HG02798 (cell line): ENCODE measurements around the gene EXD2.
"Not testable (repeated sequence)": the region's sequence is repeated elsewhere in the genome, so short reads cannot be mapped to it uniquely, and the experiment has no call there.

Experiments
- ATAC-seq: cut with Tn5 transposase; IDR thresholded peaks from one replicate; pipeline ENCODE4 v1.9.1; 2021; ENCODE audit warnings: mild to moderate bottlenecking; ENCODE audit not compliant: unreplicated experiment, poor library complexity

Gene EXD2

DNA sequence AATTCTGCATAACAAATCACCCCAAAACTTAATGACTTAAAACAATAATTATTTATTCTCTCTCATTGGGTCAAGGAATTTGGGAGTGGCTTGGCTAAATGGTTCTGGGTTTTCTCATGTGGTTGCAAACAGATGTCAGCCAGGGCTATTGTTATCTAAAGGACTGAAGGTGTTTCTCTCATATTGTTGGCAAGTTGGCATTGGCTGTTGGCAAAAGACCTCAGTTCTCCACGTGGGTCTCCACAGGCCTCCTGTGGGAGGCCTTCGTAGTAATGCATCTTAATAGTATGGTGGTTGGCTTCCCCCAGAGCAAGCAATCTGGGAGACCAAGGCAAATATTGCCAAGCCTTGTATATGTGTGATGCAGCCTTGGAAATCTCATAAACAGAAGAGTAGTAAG, 83.0 kb downstream of the EXD2 start:
- ATAC-seq, result no peak

DNA sequence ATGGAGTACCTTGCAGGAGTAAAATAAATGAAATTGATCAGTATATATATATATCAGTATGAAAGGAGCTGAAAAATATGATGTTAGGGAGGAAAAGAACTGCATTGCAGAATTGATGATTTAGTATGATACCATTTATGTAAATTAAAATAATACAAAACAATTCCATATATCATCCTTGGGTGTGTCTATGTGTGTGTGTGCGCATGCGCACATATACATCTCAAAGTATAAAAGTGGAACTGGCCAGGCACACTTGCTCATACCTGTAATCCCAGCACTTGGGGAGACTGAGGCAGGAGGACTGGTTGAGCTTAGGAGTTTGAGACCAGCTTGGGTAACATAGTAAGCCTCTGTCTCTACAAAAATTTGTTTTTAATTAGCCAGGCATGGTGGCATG, 84.0 kb downstream of the EXD2 start:
- ATAC-seq, result no peak

DNA sequence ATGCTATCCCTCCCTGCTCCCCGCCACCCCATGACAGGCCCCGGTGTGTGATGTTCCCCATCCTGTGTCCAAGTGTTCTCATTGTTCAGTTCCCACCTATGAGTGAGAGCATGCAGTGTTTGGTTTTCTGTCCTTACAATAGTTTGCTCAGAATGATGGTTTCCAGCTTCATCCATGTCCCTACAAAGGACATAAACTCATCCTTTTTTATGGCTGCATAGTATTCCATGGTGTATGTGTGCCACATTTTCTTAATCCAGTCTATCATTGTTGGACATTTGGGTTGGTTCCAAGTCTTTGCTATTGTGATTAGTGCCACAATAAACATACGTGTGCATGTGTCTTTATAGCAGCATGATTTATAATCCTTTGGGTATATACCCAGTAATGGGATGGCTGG, 86.1 kb downstream of the EXD2 start:
- not testable (repeated sequence) for ATAC-seq

DNA sequence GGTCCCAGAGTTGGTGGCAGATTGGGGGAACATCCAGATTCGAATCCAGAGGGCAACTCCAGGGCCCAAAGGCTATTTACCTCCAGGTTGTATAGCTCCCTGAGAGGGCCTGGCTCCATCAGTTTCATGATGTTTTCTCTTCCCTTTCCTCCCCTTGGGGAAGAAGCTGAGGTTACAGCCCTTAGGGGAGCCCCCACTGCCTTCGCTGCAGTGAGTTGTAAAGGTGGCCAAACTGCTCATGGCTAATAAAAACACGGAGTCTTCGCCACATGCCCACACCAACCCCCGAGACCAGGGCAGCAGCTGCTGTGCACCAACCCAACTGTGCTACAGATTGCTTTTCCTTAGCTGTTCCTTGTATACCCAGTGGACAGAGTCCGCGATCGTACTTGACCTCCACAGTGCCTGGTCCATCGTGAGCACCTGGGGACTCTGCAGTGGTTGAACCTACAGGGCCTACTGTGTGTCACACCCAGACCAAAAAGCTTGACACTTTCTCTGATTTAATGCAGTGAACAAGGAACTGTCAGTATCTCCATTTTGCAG, 89.5 kb downstream of the EXD2 start:
- no peak for ATAC-seq

DNA sequence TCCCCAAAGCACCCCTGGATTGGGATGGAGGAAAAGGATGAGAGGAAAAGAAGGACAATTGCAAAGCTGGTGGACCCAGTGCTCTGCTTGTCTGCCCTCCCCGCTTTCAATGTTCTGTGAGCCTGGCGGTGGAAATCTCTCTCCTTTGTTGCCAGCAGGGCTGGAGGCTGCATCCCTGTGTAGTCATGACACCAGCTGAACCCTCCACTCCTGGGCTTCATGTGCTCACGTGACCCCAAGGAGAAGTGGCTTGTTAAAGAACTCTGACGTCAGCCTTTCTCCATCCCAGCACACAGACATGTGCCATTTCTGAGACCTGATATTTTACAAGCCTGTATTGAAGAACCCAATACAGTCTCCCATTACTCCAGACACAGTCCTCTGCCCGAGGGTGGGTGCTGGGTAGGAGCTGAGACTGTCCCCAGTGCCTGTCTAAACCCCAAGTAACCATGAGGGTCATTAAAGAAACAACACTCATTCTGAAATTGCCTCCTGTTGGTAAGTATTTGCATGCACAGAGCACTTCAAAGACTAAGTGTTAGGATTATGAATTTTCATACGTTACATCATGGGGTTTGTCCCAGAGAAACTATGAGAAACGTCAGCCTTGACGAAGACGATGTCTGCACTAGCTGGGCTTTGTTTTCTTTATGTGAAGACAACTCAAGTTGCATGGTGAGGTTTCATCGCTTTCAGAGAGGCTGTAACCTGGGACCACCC, 90.3 kb downstream of the EXD2 start:
- ATAC-seq, result peak; percentile 67

DNA sequence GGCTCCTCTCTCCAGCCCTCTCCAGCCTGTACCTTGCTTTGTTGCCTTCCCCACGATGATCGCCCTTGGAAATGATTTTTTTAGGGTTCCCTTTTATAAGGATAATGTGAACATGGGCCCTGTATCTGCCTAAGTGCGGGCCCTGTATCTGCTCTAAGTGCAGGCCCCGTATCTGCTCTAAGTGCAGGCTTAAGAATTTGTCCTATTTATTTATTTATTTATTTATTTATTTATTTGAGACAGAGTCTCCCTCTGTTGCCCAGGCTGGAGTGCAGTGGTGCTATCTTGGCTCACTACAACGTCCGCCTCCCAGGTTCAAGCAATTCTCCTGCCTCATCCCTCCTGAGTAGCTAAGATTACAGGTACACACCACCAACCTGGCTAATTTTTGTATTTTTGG, 91.2 kb downstream of the EXD2 start:
- no peak for ATAC-seq

DNA sequence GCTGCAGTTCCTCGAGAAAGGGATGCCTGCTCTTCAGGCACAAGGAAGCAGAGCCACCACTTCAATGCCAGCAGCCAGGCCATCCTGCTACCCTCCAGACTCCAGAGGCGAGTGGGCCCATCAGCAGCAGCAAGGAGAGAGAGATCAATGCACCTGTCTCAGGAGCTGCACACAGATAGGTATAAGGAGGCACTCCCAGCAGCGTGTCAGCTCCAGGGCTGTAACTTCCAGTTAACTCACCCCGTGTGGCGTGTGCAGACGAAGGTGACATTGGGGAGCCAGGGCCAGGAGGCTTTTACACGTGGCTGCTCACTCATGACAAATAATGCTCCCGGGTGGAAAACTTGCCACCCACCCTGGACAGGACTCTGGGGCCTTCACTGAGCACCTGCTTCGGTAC, 92.9 kb downstream of the EXD2 start:
- no peak for ATAC-seq

DNA sequence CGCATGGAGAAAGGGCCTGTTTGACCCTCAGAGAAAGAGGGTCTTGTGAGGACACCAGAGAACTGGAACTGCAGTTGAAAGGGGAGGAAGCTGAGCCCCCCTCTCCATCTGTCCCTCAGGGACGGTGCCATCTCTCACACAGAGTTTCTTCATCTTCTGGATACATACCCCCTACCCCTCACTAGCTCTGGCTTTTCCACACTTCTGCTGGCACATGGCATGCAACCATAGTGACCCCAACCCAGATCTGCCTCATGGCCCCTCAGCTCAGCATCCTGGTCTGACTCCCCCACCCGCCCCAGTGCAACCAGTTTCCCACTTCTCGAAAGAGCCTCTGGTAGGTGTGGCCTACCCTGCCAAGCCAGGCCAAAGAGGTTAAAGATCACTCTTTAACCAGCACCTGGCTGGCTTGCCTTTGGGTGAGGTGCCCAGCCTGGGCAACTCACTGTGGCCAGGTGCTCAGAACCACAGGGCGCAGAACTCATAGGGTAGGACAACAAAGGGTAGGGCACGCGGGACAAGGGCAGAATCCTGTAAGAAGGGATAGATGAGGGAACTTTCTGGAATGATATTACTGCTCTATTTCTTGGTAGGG, 94.5 kb downstream of the EXD2 start:
- no peak for ATAC-seq

DNA sequence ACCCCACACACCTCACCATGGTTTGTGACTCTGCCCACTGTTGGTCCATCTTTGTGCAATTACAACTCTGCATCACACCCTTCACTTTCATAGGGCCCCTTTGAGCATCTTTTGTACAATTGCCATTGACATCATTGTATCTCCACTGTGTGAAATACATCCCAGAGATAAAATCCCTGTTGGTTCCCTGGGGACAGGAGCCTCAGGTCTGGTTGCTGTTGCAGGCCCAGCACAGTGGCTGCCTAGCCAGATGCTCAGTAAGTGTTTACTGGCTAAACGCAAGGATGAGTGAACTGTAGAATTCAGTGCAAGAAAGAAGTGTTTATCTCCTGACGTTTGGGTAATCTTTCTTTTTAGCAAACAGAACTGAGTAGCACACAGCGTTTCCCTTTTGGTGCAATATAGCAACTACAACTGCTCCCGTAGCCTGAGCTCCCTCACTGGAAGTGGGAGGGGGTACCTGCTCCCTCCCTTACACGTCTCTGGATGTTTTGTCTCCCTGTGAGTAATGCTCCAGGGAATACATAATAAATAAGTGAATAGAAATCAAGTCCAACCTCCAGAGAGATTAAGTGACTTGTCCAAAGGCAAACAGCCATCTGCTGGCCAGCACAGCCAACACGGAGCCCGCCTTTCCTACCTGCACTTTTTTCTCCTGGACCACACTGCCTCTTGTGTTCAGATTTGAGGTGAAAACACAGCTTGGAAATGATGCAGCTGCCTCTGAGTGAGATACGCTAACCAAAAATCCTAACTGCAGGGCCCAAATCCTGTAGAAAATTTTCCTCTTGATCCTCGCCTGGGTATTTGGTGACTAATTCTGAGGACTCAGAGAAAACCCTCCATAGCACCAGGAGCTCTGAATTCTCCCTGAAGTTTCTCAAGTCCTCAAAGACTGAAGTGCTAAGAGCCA, 96.1 kb downstream of the EXD2 start:
- no peak for ATAC-seq

DNA sequence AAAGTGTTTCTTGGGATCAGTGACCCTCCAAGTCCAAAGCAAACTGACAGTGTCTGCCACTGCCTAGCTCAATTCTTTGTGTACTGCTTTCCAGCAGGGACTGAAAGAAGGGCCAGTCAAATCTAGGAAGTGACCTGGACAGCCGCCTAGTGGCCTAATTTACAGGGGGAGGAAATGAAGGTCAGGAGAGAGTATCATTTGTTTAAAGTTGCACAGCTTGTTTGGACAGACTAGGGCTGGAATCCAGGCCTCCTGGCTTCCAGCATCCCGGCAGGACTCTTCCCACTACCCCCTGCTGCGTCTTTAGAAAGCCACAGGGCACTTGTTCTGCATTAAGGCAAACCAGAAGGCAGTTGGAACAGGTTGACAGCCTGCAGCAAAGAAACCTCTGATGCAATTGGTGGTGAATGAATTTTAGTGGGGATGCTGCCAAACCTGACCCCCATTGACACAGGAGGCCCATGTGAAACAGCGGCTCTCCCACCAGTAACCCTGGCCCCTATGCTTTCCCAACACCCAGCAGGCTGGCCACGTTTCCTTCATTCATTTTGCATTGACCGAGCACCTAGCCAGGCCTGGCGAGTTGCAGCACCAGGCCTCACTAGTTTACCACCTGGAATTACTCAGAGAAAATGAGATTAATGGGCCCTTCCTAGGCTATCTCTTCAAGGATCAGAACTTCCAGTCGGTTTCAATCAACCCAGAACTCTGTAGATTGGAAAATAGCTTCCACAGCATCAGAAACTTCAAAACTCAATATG, 96.9 kb downstream of the EXD2 start:
- no peak for ATAC-seq

DNA sequence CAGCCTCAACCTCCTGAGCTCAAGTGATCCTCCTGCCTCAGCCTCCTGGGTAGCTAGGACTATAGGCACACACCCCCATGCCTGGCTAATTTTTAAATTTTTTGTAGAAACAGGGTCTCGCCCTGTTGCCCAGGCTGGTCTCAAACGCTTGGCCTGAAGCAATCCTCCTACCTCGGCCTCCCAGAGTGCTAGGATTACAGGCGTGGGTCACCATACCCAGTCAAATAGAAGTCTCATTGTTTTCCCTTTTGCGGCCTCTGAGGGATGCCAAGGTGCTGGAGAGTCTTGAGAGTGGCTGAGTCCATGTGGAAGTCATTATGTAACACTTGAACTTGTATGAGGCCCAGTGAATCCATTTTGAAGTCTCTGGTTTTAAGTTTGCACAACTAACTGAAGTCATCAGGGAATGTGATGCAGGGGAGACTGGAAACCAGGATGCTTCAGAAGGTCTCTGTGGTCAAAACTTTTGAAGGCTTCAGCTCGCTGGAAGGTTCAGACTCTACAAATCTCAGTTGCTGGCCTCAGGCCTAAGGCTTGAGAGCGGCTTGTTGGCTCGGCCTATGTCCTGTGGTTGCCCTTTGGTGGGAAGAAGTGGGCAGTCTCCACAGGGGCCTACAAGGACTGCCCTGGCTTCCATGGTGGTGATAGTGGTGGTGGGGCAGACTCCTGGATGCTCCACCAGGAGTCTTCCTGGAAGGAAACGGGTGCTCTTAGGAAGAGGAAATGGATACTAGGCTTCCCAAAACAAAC, 97.8 kb downstream of the EXD2 start:
- no peak for ATAC-seq

DNA sequence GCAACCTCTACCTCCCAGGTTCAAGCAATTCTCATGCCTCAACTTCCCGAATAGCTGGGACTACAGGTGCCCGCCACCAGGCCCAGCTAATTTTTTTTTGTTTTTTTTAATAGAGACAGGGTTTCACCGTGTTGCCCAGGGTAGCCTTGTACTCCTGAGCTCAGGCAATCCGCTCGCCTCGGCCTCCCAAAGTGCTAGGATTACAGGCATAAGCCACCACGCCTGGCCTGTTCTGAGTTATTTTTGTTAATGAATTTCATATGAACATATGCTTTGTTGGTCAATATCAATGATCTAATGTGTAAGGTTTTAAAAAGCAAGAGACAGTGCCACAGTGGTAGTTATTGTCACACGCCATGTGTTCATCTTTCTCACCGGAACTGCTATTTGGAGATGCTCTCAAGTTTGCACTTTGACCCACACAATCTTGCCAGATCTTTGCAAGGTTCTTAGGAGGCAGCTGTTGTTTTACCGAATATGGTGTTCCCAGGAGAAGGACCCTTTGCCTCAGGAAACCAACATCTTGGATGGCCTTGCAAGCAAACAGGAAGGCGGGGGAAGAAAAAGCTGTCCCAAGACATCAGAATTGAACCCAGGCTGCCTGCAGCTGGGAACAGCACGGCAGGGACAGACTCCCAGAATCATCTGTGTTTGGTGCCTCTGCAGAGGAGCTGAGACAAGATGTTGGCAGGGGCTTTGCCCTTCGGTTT, 98.7 kb downstream of the EXD2 start:
- no peak for ATAC-seq

DNA sequence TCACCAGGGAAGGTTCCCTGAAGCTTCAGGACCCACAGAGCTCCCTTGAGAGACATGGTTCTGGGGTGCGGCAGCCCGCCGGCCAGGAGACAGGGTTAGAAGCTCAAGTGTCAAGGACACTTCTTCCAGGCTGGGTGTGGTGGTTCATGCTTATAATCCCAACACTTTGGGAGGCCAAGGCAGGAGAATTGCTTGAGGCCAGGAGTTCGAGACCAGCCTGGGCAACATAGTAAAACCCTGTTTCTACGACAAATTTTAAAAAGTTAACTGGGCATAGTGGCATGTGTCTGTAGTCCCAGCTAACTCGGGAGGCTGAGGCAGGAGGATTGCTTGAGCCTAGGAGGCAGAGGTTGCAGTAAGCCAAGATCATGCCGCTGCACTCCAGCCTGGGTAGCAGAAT, 99.6 kb downstream of the EXD2 start:
- not testable (repeated sequence) for ATAC-seq

DNA sequence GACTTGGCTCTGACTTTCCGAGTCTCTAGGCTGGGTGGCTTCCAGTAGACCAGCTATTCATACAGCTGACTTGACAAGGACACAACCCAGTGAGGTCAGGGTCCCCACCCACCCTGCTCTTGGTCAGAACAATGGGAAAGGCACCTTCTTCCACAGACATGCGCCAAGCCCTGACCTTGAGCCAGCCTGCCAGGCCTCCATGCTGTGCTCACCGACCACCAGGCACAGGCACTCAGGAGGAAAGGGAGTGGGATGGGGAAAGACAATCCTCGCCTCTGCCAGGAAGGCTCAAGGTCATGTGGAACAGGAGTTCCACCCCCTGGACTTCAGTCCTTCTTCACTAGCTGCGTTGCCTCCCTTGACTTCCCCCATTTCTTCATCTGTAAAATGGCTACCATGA, 100.1 kb downstream of the EXD2 start:
- ATAC-seq, result no peak

DNA sequence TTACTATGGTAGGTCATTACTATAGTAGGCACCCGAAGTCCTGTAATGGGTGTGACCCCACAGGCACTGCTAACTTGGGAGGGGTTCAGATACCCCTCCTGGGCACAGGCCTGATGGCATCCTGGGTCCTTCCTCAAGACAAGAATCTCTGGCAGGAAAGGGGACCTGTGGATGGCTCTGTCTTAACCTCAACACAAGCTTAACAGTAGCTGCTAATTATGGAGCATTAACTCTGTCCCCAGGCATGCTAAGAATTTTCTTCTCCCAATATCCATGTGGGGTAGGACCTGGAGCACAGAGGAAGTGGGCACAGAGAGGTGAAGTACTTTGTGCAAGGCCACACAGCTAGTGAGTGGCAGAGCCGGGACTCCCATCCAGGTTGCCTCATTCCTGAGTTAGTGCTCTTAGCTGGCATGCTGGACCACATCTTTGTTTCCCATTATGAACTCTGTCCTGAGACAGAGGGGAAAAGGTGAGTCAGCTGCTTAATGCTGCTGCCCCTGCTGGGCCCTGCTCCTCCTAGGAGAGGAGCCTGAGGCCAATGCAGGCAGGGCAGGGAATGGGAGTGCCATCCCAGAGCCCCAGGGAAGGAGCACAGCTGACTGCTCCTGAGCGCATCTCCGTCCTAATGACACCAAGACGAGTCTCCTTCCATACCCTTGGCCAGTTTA, 100.7 kb downstream of the EXD2 start:
- no peak for ATAC-seq
